IPS-20b (cell line): ENCODE results near the gene TRIM8.

ENCODE experiments used
- H3K27ac ChIP-seq: one replicate; pipeline ENCODE4 v1.5.1; 2013; ENCODE audit warnings: low read length
- H3K27me3 ChIP-seq: 2 replicates; pipeline ENCODE4 v1.6.1; 2013; ENCODE audit warnings: mild to moderate bottlenecking, low read length, inconsistent platforms; ENCODE audit not compliant: insufficient read depth
- H3K36me3 ChIP-seq: 2 replicates; pipeline ENCODE4 v1.6.1; 2013; ENCODE audit warnings: low read depth, mild to moderate bottlenecking, inconsistent platforms, low read length, moderate library complexity; ENCODE audit not compliant: insufficient read depth
- H3K4me1 ChIP-seq: 2 replicates; pipeline ENCODE4 v1.6.1; 2013; ENCODE audit warnings: mild to moderate bottlenecking, control low read depth, inconsistent platforms, low read length, moderate library complexity; ENCODE audit not compliant: insufficient read depth
- H3K4me3 ChIP-seq: 2 replicates; pipeline ENCODE4 v1.5.1; 2013; ENCODE audit warnings: mild to moderate bottlenecking, low read length, inconsistent platforms
- H3K9ac ChIP-seq: 2 replicates; pipeline ENCODE4 v1.6.1; 2013; ENCODE audit warnings: low read depth, mild to moderate bottlenecking, inconsistent platforms, low read length, moderate library complexity
- H3K9me3 ChIP-seq: 2 replicates; pipeline ENCODE4 v1.6.1; 2013; ENCODE audit warnings: mild to moderate bottlenecking, low read depth, low read length, inconsistent platforms; ENCODE audit not compliant: insufficient read depth

Gene TRIM8

DNA sequence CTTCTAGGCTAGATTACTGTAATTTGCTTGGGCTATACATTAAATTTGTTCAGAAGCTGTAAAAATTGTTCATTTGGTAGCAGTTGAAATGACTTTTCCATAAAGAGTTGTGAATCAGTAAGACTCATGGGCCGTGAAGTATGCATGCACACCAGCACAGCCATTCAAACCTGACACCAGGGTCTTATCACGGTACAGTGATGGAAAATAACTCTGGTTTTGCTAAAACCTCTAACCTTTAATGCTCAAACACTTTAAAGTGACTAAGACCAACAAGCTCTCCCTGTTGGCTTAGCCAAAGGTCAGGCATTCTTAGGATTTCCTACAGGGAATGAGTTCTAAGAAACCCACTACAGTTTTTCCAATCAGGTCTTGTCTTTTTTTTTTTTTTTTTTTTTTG, 58.5 kb downstream of the TRIM8 start:
- no peak overlapping the region for H3K27ac ChIP-seq
- no peaks in the 10 kb centered on the region for H3K27me3 ChIP-seq
- H3K36me3 ChIP-seq = peaks cover 21% of the 10 kb centered on the region
- H3K4me3 ChIP-seq = no peak overlapping the region
- no peaks in the 10 kb centered on the region for H3K9me3 ChIP-seq
- no peaks in the 10 kb centered on the region for H3K4me1 ChIP-seq
- no peak overlapping the region for H3K9ac ChIP-seq

DNA sequence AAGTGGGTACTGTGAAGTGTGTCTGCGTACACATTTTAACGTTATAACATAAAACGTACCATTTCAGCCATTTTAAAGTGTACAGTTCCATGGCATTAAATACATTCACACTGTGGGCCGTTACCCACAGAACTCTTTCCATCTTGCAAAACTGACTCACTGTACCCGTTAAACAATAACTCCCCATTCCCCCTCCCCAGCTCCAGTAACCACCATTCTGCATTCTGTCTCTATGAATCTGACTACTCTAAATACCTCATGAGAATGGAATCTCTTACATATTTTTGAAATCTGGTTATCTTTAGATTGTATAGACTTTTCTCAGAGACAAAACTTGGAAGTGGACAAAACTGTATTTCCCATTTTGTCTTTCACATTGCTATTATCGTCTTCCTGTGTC, 60.6 kb downstream of the TRIM8 start:
- H3K4me1 ChIP-seq = no peaks in the 10 kb centered on the region
- H3K27me3 ChIP-seq = no peaks in the 10 kb centered on the region
- H3K36me3 ChIP-seq = 0 out of 2 replicates have a peak, but pooled peaks cover 3% of the 10 kb centered on the region
- H3K27ac ChIP-seq = no peak overlapping the region
- no peak overlapping the region for H3K4me3 ChIP-seq
- no peak overlapping the region for H3K9ac ChIP-seq
- no peaks in the 10 kb centered on the region for H3K9me3 ChIP-seq

DNA sequence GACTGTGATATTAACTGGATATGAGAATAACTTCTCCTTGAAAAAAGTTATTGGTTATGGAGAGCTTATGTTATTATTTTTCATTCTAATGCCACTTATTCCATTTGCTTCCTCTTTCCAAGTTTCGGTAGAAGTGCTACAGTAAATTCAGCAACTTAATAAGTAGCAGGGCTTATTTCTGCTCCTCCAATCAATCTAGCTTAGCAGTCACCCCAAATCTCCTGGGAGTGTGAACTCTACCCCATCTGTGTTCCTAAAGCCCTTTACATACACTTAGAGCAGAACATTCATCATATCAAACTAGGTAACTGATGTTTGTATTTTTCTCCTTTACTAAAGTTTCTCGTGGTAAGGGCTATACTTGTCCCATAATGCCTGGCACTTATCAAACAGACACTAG, 61.3 kb downstream of the TRIM8 start:
- H3K36me3 ChIP-seq = 0 out of 2 replicates have a peak, but pooled peaks cover 3% of the 10 kb centered on the region
- H3K9me3 ChIP-seq = no peaks in the 10 kb centered on the region
- H3K4me3 ChIP-seq = no peak overlapping the region
- H3K9ac ChIP-seq = no peak overlapping the region
- no peaks in the 10 kb centered on the region for H3K4me1 ChIP-seq
- no peaks in the 10 kb centered on the region for H3K27me3 ChIP-seq
- no peak overlapping the region for H3K27ac ChIP-seq
